Calu3 (cell line): ENCODE data around the gene NNAT. TPM values are rescaled to one million over a fixed set of nuclear protein-coding genes. Genes with fewer than 3 reads are reported as not detected.
"Not testable (repeated sequence)": the region's sequence is repeated elsewhere in the genome, so short reads cannot be mapped to it uniquely, and the experiment has no call there.

ENCODE experiments used
- BruUV-seq: library from RNA; stranded (reverse); fragments of 400-500 nt; replicated peaks from 2 replicates; lab custom pipeline; 2021; lab: Mats Ljungman, UMichigan
- CTCF ChIA-PET: fragments of 300-600 bp; sonication (Branson Sonifier 250); formaldehyde crosslinking; loops from one replicate; lab custom pipeline; 2022; ENCODE audit warnings: antibody characterized with exemption; lab: Charles Lee
- DNase-seq: peaks from one replicate; pipeline ENCODE4 v3.0.0; 2022
- H3K27ac Mint-ChIP-seq: one replicate; pipeline ENCODE4 v1.8.0; 2022; ENCODE audit warnings: mixed read lengths; ENCODE audit not compliant: unreplicated experiment
- H3K27me3 Mint-ChIP-seq: one replicate; pipeline ENCODE4 v1.8.0; 2022; ENCODE audit warnings: mixed read lengths; ENCODE audit not compliant: unreplicated experiment
- H3K36me3 Mint-ChIP-seq: one replicate; pipeline ENCODE4 v1.8.0; 2022; ENCODE audit warnings: mild to moderate bottlenecking, moderate library complexity, mixed read lengths; ENCODE audit not compliant: insufficient read depth, unreplicated experiment
- H3K4me1 Mint-ChIP-seq: one replicate; pipeline ENCODE4 v1.8.0; 2022; ENCODE audit warnings: mild to moderate bottlenecking, low read depth, mixed read lengths; ENCODE audit not compliant: unreplicated experiment
- H3K4me3 Mint-ChIP-seq: one replicate; pipeline ENCODE4 v1.8.0; 2022; ENCODE audit warnings: mild to moderate bottlenecking, low read depth, moderate library complexity, mixed read lengths; ENCODE audit not compliant: unreplicated experiment
- H3K9me3 Mint-ChIP-seq: one replicate; pipeline ENCODE4 v1.8.0; 2022; ENCODE audit warnings: low read depth, mixed read lengths; ENCODE audit not compliant: unreplicated experiment
- intact Hi-C: fragments of 100-400 bp; cut with micrococcal nuclease; formaldehyde crosslinking; loops from one replicate; pipeline ENCODE4 v1.10.0; 2022; ENCODE audit not compliant: unreplicated experiment
- total RNA-seq: library from RNA; stranded (reverse); gene quantifications from 2 replicates; pipeline ENCODE4 v1.2.3, GENCODE V29; 2022
- TF ChIP-seq, protein P1 (sequence below): fragments of 200-600 bp; IDR thresholded peaks from one replicate; pipeline ENCODE4 v1.8.0; 2022; ENCODE audit warnings: antibody characterized with exemption; ENCODE audit not compliant: unreplicated experiment

NNAT gene
- total RNA-seq, 1 experiment from 2014 or later = not detected

GRCh38 chr20:37538003-37538402 is 17.0 kb downstream of the NNAT start:
- intact Hi-C loops = no loop called here
- Mint-ChIP-seq H3K4me1 (peaks cover 46% of the 10 kb centered on the region), H3K27ac (no peak overlapping the region), H3K4me3 (no peak overlapping the region), H3K9me3 (no peaks in the 10 kb centered on the region), H3K27me3 (peaks cover 10% of the 10 kb centered on the region), H3K36me3 (no peaks in the 10 kb centered on the region)
- no TSS peak for BruUV-seq
- TF ChIP-seq, protein P1, sequence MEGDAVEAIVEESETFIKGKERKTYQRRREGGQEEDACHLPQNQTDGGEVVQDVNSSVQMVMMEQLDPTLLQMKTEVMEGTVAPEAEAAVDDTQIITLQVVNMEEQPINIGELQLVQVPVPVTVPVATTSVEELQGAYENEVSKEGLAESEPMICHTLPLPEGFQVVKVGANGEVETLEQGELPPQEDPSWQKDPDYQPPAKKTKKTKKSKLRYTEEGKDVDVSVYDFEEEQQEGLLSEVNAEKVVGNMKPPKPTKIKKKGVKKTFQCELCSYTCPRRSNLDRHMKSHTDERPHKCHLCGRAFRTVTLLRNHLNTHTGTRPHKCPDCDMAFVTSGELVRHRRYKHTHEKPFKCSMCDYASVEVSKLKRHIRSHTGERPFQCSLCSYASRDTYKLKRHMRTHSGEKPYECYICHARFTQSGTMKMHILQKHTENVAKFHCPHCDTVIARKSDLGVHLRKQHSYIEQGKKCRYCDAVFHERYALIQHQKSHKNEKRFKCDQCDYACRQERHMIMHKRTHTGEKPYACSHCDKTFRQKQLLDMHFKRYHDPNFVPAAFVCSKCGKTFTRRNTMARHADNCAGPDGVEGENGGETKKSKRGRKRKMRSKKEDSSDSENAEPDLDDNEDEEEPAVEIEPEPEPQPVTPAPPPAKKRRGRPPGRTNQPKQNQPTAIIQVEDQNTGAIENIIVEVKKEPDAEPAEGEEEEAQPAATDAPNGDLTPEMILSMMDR = no peak
- DNase-seq = peak; percentile 62
- CTCF ChIA-PET = no interaction called here

- no peak for DNase-seq
- Mint-ChIP-seq H3K36me3 (no peaks in the 10 kb centered on the region), H3K27me3 (peaks cover 10% of the 10 kb centered on the region), H3K27ac (no peak overlapping the region), H3K4me1 (peaks cover 43% of the 10 kb centered on the region), H3K9me3 (no peaks in the 10 kb centered on the region), H3K4me3 (no peak overlapping the region)
- TF ChIP-seq, protein P1 = no peak
- intact Hi-C loops = no loop called here
- CTCF ChIA-PET = interaction anchor here (1.1 kb wide), 1 partner anchor 9 kb away, joined by 3 read pairs; no protein-coding TSS in a partner anchor
- no TSS peak for BruUV-seq
These were observed 18.4 kb downstream of the NNAT start for GRCh38 chr20:37539424-37539823.

GRCh38 chr20:37540001-37540400 is 19.0 kb downstream of the NNAT start:
- BruUV-seq = no TSS peak
- TF ChIP-seq, protein P1 = no peak
- Mint-ChIP-seq H3K9me3 (no peaks in the 10 kb centered on the region), H3K4me3 (no peak overlapping the region), H3K36me3 (no peaks in the 10 kb centered on the region), H3K4me1 (peaks cover 37% of the 10 kb centered on the region), H3K27ac (no peak overlapping the region), H3K27me3 (peaks cover 14% of the 10 kb centered on the region)
- CTCF ChIA-PET = no interaction called here
- DNase-seq = no peak
- intact Hi-C loops = no loop called here

- BruUV-seq, H3K27ac Mint-ChIP-seq, H3K36me3 Mint-ChIP-seq, DNase-seq, H3K9me3 Mint-ChIP-seq, H3K4me3 Mint-ChIP-seq, intact Hi-C loops: not testable (repeated sequence)
- CTCF ChIA-PET = interaction anchor here (0.6 to 0.7 kb wide), 2 partner anchors 290 to 476 kb away, joined by 3 read pairs; no protein-coding TSS in a partner anchor
- H3K4me1 Mint-ChIP-seq = peaks cover 29% of the 10 kb centered on the region
- peaks cover 22% of the 10 kb centered on the region for H3K27me3 Mint-ChIP-seq
These were observed 19.8 kb downstream of the NNAT start for GRCh38 chr20:37540838-37541237.

- no peaks in the 10 kb centered on the region for H3K9me3 Mint-ChIP-seq
- peaks cover 24% of the 10 kb centered on the region for H3K4me1 Mint-ChIP-seq
- TF ChIP-seq, protein P1 = no peak
- CTCF ChIA-PET = interaction anchor here (0.7 kb wide), 1 partner anchor 476 kb away, joined by 3 read pairs; no protein-coding TSS in a partner anchor
- H3K27ac Mint-ChIP-seq = no peak overlapping the region
- BruUV-seq = no TSS peak
- H3K4me3 Mint-ChIP-seq = no peak overlapping the region
- H3K36me3 Mint-ChIP-seq = no peaks in the 10 kb centered on the region
- no peak for DNase-seq
- peaks cover 25% of the 10 kb centered on the region for H3K27me3 Mint-ChIP-seq
- intact Hi-C loops = no loop called here
These were observed 20.3 kb downstream of the NNAT start for GRCh38 chr20:37541326-37541725.
